Measurements from ENCODE around the gene RND2. TPM values are rescaled to one million over a fixed set of nuclear protein-coding genes. Genes with fewer than 3 reads are reported as not detected.

RND2 gene
- total and polyA plus RNA-seq, 2 of the 13 experiments (the other 11 are each of a cell fraction or from before 2014, with no cell fraction given) = 0.05 to 0.11 TPM

DNA sequence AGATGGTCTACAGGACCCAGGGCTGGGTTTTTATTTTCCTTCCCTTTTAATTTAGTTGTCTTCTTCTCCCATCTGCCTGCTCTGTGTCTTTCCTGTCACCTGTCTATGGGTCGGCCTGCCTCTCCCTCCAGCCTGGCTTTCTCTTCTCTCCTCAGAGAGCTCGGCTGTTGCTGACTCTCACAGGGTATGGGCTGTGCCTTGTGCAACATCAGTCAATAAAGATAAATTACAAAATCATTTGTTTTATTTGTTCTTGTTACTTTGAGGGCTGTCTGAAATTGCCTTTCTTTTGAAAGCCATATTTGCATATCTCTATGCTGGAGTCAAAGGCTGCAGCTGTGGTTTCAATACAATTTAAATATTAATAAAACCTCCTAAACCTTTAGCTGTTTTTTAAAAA lies 15.6 kb downstream of the RND2 start (continued):
- TF ChIP-seq LCORL (IDR thresholded peaks at IDR 0.05) (no peak), LCORL (CRISPR knock-in tag; IDR thresholded peaks at IDR 0.05) (no peak), ZNF343 (CRISPR knock-in tag; IDR thresholded peaks at IDR 0.05) (no peak), POLR2A (IDR thresholded peaks at IDR 0.05; ENCODE audit: insufficient read depth in 1 of 2, low read depth in 2 of 2, low read length in 2 of 2) (no peak), EP300 (IDR thresholded peaks at IDR 0.05; ENCODE audit: low read depth in 2 of 2, low read length in 2 of 2) (peak; percentile 36 to 72; a peak in 1 of 4 replicates), EP300 (CRISPR knock-in tag; IDR thresholded peaks at IDR 0.05; ENCODE audit: borderline replicate concordance) (no peak), TRIM24 (CRISPR knock-in tag; IDR thresholded peaks at IDR 0.05) (no peak), ZNF292 (CRISPR knock-in tag; IDR thresholded peaks at IDR 0.05; ENCODE audit: borderline replicate concordance, low read depth) (peak; percentile 58; the same call in 1 of the 2 replicates), CEBPG (CRISPR knock-in tag; IDR thresholded peaks at IDR 0.05) (peak; percentile 73), ELF4 (CRISPR knock-in tag; IDR thresholded peaks at IDR 0.05; ENCODE audit: borderline replicate concordance) (no peak), GATAD2A (CRISPR knock-in tag; IDR thresholded peaks at IDR 0.05) (peak; percentile 69), FOXA1 (IDR thresholded peaks at IDR 0.05) (no peak), FOXA1 (CRISPR knock-in tag; IDR thresholded peaks at IDR 0.05) (peak; percentile 73), ZFP36L1 (CRISPR knock-in tag; IDR thresholded peaks at IDR 0.05) (no peak), SMAD1 (CRISPR knock-in tag; IDR thresholded peaks at IDR 0.05; ENCODE audit: borderline replicate concordance, low read depth) (no peak), NFRKB (IDR thresholded peaks at IDR 0.05) (no peak), CENPT (CRISPR knock-in tag; IDR thresholded peaks at IDR 0.05; ENCODE audit: low read depth) (no peak), ZNF746 (CRISPR knock-in tag; IDR thresholded peaks at IDR 0.05) (no peak), PHF21A (CRISPR knock-in tag; IDR thresholded peaks at IDR 0.05) (0 out of 2 replicates have a peak, but pooled peaks have one; percentile 35), NR2F2 (IDR thresholded peaks at IDR 0.05; ENCODE audit: borderline replicate concordance, low read depth) (peak; percentile 68; the same call in 1 of the 2 replicates), SAP130 (CRISPR knock-in tag; IDR thresholded peaks at IDR 0.05; ENCODE audit: low read depth) (peak; percentile 47; the same call in 1 of the 2 replicates), NR1H2 (CRISPR knock-in tag; IDR thresholded peaks at IDR 0.05; ENCODE audit: borderline replicate concordance, low read depth) (no peak), NFKBIZ (CRISPR knock-in tag; IDR thresholded peaks at IDR 0.05) (no peak), TBX2 (CRISPR knock-in tag; IDR thresholded peaks at IDR 0.05; ENCODE audit: borderline replicate concordance) (0 out of 2 replicates have a peak, but pooled peaks have one; percentile 12), ZNF850 (CRISPR knock-in tag; conservative IDR thresholded peaks at IDR 0.05) (no peak), PCBP2 (optimal IDR thresholded peaks at IDR 0.05; ENCODE audit: low read depth, low read length, poor library complexity, severe bottlenecking) (no peak), CBX5 (CRISPR knock-in tag; IDR thresholded peaks at IDR 0.05; ENCODE audit: borderline replicate concordance) (no peak)
- TF ChIP-seq, protein P1, sequence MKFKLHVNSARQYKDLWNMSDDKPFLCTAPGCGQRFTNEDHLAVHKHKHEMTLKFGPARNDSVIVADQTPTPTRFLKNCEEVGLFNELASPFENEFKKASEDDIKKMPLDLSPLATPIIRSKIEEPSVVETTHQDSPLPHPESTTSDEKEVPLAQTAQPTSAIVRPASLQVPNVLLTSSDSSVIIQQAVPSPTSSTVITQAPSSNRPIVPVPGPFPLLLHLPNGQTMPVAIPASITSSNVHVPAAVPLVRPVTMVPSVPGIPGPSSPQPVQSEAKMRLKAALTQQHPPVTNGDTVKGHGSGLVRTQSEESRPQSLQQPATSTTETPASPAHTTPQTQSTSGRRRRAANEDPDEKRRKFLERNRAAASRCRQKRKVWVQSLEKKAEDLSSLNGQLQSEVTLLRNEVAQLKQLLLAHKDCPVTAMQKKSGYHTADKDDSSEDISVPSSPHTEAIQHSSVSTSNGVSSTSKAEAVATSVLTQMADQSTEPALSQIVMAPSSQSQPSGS (CRISPR knock-in tag; IDR thresholded peaks at IDR 0.05) = no peak
- TF ChIP-seq, protein P2, sequence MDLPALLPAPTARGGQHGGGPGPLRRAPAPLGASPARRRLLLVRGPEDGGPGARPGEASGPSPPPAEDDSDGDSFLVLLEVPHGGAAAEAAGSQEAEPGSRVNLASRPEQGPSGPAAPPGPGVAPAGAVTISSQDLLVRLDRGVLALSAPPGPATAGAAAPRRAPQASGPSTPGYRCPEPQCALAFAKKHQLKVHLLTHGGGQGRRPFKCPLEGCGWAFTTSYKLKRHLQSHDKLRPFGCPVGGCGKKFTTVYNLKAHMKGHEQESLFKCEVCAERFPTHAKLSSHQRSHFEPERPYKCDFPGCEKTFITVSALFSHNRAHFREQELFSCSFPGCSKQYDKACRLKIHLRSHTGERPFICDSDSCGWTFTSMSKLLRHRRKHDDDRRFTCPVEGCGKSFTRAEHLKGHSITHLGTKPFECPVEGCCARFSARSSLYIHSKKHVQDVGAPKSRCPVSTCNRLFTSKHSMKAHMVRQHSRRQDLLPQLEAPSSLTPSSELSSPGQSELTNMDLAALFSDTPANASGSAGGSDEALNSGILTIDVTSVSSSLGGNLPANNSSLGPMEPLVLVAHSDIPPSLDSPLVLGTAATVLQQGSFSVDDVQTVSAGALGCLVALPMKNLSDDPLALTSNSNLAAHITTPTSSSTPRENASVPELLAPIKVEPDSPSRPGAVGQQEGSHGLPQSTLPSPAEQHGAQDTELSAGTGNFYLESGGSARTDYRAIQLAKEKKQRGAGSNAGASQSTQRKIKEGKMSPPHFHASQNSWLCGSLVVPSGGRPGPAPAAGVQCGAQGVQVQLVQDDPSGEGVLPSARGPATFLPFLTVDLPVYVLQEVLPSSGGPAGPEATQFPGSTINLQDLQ (CRISPR knock-in tag; IDR thresholded peaks at IDR 0.05) = peak; percentile 43; the same call in 1 of the 2 replicates
- TF ChIP-seq, protein P3, sequence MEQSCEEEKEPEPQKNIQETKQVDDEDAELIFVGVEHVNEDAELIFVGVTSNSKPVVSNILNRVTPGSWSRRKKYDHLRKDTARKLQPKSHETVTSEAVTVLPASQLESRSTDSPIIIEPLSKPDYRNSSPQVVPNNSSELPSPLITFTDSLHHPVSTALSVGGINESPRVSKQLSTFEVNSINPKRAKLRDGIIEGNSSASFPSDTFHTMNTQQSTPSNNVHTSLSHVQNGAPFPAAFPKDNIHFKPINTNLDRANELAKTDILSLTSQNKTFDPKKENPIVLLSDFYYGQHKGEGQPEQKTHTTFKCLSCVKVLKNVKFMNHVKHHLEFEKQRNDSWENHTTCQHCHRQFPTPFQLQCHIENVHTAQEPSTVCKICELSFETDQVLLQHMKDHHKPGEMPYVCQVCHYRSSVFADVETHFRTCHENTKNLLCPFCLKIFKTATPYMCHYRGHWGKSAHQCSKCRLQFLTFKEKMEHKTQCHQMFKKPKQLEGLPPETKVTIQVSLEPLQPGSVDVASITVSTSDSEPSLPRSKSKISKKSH (CRISPR knock-in tag; IDR thresholded peaks at IDR 0.05; ENCODE audit: borderline replicate concordance) = no peak

Data from HepG2 (cell line).